H1 (cell line): Measurements from ENCODE around the gene POFUT2.

Experiments used
- BACH1 ChIP-seq: IDR thresholded peaks from 2 replicates; pipeline ENCODE4 v1.6.1; 2012; ENCODE audit warnings: low read length, improper control_type of control experiment
- CHD2 ChIP-seq: IDR thresholded peaks from 2 replicates; pipeline ENCODE4 v1.6.1; 2012; ENCODE audit warnings: low read length, improper control_type of control experiment
- CREB1 ChIP-seq: IDR thresholded peaks from 2 replicates; pipeline ENCODE4 v1.6.1; 2012; ENCODE audit warnings: inconsistent platforms
- CTCF ChIP-seq, 3 experiments: IDR thresholded peaks; 1 replicate in 2 of 3; 2 replicates in 1 of 3; pipeline versions ENCODE4 v1.5.1 to v1.6.1; 2011; ENCODE audit warnings: low read length in 3 of 3, mild to moderate bottlenecking in 3 of 3, inconsistent platforms in 2 of 3, low read depth in 1 of 3, moderate library complexity in 1 of 3; ENCODE audit not compliant: insufficient read depth in 1 of 3; ENCODE audit errors: control extremely low read depth in 1 of 3
- EP300 ChIP-seq, 2 experiments: IDR thresholded peaks; 1 replicate in 1 of 2; 2 replicates in 1 of 2; pipeline ENCODE4 v1.6.1; 2011 to 2012; ENCODE audit warnings: low read depth in 2 of 2, low read length in 2 of 2, mild to moderate bottlenecking in 2 of 2, borderline replicate concordance in 1 of 2, inconsistent platforms in 1 of 2, moderate library complexity in 1 of 2
- HDAC2 ChIP-seq, 2 experiments: fragments of 300-600 bp in 1 of 2; sonication (generic) in 1 of 2; IDR thresholded peaks; 2 replicates each; pipeline ENCODE4 v1.6.1; 2011 to 2012; ENCODE audit warnings: low read depth in 2 of 2, low read length in 2 of 2, mild to moderate bottlenecking in 2 of 2, moderate library complexity in 2 of 2, borderline replicate concordance in 1 of 2, inconsistent platforms in 1 of 2
- POLR2AphosphoS5 ChIP-seq: IDR thresholded peaks from 2 replicates; pipeline ENCODE4 v1.6.1; 2011; ENCODE audit warnings: low read depth, low read length
- RFX5 ChIP-seq: IDR thresholded peaks from 2 replicates; pipeline ENCODE4 v1.6.1; 2011; ENCODE audit warnings: low read depth, low read length, improper control_type of control experiment, borderline replicate concordance
- SAP30 ChIP-seq: fragments of 300-600 bp; sonication (generic); IDR thresholded peaks from 2 replicates; pipeline ENCODE4 v1.7.1; 2012; ENCODE audit warnings: low read length, moderate library complexity, mild to moderate bottlenecking, inconsistent platforms; ENCODE audit not compliant: insufficient read depth, insufficient replicate concordance
- SIX5 ChIP-seq: IDR thresholded peaks from 2 replicates; pipeline ENCODE4 v1.6.1; 2011; ENCODE audit warnings: mild to moderate bottlenecking, low read depth, low read length
- SRF ChIP-seq: IDR thresholded peaks from 2 replicates; pipeline ENCODE4 v1.6.1; 2011; ENCODE audit warnings: mild to moderate bottlenecking, low read depth, low read length, moderate library complexity
- TCF12 ChIP-seq: IDR thresholded peaks from 2 replicates; pipeline ENCODE4 v1.6.1; 2011; ENCODE audit warnings: low read depth, mild to moderate bottlenecking, low read length
- YY1 ChIP-seq: IDR thresholded peaks from 2 replicates; pipeline ENCODE4 v1.6.1; 2011; ENCODE audit warnings: low read depth, mild to moderate bottlenecking, low read length

GRCh38 chr21:45302082-45303061 is 14.7 kb upstream of the POFUT2 start:
- no peak for TF ChIP-seq CREB1
- no peak for TF ChIP-seq CTCF (IDR thresholded peaks at IDR 0.05; ENCODE audit: control extremely low read depth in 1 of 3, insufficient read depth in 1 of 3, low read depth in 1 of 3, low read length in 3 of 3)
- TF ChIP-seq SIX5: no peak
- TF ChIP-seq HDAC2 (IDR thresholded peaks at IDR 0.05; ENCODE audit: borderline replicate concordance in 1 of 2, low read depth in 2 of 2, low read length in 2 of 2): no peak
- TF ChIP-seq BACH1: no peak
- TF ChIP-seq POLR2AphosphoS5: no peak
- TF ChIP-seq YY1: no peak
- no peak for TF ChIP-seq CHD2
- no peak for TF ChIP-seq EP300 (IDR thresholded peaks at IDR 0.05; ENCODE audit: borderline replicate concordance in 1 of 2, low read depth in 2 of 2, low read length in 2 of 2)
- no peak for TF ChIP-seq TCF12
- no peak for TF ChIP-seq RFX5
- no peak for TF ChIP-seq SRF
- no peak for TF ChIP-seq SAP30
